Activated CD4-positive, alpha-beta T cell treated with anti-CD3 and anti-CD28 coated beads, Interleukin-2, amount 50 U/mL, for 4 hours (primary cell): ENCODE results near the gene GTSE1.
"Not testable (repeated sequence)": the region's sequence is repeated elsewhere in the genome, so short reads cannot be mapped to it uniquely, and the experiment has no call there.

Source experiments
- DNase-seq, 2 experiments: peaks; one replicate each; pipeline ENCODE4 v3.0.0-alpha.2; 2020

GTSE1 gene

GRCh38 chr22:46294784-46295183 is 1.9 kb upstream of the GTSE1 start:
- no peak for DNase-seq

DNA sequence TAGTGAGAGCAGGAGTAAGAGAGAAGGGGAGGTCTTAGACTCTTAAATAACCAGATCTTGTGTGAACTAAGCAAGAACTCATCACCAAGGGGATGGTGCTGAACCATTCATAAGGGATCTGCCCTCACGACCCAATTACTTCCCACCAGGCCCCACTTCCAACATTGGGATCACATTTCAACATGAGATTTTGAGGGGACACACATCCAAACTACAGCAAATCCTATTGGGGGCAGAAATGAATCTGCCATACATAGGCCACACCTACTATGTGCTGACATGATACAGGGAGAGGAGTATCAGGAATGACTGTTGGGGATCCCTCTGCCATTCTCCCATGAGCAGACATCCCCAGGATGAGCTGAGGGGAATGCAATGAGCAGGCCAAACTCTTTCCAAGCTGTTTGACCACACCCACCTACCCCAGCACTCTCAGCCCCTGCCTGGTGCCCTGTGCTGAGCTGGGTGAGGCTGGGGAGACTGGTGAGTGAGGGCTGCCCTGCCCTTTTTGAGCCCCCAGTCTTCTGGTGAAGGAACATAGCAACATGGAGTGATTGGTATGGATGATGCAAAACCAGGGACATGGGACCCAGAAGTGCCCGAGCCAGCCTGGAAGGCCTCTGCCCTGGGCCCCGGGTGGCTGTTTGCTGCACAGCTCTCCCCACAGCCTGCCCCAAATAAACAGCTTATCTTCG is 1.2 kb upstream of the GTSE1 start:
- no peak for DNase-seq

GRCh38 chr22:46297151-46297812 is 612 bp downstream of the GTSE1 start:
- DNase-seq: no peak

DNA sequence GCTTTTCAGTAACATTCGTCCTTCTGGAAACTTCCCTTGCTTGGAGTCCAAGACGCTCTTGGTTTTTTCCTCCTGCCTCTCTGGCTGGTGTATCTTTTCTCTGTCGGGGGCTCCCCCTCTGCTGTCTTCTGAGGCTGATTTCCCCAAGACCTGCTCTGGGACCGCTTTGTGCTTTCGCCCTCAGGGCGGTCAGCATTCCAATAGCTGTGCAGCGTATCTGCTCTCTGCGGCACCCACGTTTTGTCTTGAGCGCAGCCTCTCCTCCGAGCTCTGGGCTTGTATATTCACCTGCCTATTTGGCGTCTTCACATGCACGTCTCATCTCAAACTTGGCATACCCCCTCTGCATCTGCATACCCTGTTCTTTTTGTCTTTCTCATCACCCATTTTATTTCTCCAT is 2.4 kb downstream of the GTSE1 start:
- no peak for DNase-seq

DNA sequence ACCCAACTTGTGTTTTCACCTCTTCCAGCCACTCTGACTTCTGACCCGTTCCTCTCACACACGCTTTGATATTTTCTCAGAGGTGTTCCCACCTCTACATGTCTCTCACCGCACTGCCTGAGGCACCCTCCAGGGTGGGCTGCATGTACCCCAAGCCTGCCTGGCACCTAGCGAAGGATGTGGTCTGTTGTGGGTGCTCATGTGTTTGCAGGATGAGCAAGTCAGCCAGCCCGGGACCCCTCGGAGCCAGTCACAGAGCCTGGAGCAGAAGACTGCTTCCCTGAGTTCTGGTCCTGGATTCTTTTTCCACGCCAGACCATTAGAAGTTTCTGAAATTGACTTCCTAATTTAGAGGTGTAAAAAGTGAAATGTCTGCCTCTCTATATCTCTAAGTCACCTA is 3.8 kb downstream of the GTSE1 start:
- DNase-seq: no peak

- DNase-seq: no peak
Observed at GRCh38 chr22:46303347-46303965, 6.8 kb downstream of the GTSE1 start.

- no peak for DNase-seq
Observed at GRCh38 chr22:46308283-46308988, 11.8 kb downstream of the GTSE1 start.

GRCh38 chr22:46309526-46310085 is 12.9 kb downstream of the GTSE1 start:
- no peak for DNase-seq

DNA sequence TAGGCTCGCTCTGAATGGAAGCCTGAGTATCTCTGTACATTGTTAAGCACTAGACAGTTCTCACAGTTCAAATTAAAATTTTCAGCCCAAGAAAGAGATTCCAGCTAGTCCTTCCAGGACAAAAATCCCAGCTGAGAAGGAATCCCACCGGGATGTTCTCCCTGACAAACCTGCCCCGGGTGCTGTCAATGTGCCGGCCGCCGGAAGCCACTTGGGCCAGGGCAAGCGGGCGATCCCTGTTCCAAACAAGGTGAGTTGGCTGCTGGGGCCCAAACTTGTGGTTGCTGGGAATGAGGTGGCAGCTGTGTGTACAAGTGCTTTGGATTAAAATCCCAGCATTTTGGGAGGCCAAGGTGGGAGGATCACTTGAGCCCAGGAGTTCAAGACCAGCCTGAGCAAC is 15.4 kb downstream of the GTSE1 start:
- DNase-seq: no peak

- DNase-seq: not testable (repeated sequence)
Observed at GRCh38 chr22:46312848-46313247, 16.2 kb downstream of the GTSE1 start.

DNA sequence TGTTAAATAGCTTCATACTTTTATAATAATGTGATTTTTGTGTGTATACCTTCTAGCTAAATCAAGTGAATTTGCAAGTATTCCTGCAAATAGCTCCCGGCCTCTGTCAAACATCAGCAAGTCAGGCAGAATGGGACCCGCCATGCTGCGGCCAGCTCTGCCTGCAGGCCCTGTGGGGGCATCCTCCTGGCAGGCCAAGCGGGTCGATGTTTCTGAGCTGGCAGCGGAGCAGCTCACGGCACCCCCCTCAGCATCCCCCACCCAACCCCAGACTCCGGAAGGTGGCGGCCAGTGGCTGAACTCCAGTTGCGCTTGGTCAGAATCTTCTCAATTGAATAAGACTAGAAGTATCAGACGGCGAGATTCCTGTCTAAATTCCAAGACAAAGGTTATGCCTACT is 19.3 kb downstream of the GTSE1 start:
- DNase-seq: no peak

GRCh38 chr22:46317646-46318045 is 21.0 kb downstream of the GTSE1 start:
- DNase-seq: no peak

DNA sequence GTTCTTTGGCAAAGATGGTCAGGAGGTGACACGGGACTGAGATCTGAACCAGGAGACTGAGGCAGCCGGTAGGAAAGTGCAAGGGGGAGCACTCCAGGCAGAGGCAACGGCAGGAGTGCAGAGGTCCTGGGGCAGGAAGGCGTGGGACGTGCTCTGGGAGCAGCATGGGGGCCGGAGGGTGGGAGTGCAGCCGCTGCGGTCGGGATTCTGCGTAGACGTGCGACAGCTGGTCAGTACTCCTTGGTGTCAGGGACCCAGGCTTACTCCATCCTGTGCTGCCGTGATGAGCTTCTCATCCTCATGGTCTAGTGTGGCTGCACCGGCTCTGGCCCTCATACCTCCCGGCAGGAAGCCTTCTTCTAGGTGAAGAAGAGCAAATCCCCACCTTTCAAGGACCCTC is 21.9 kb downstream of the GTSE1 start:
- DNase-seq: no peak

DNA sequence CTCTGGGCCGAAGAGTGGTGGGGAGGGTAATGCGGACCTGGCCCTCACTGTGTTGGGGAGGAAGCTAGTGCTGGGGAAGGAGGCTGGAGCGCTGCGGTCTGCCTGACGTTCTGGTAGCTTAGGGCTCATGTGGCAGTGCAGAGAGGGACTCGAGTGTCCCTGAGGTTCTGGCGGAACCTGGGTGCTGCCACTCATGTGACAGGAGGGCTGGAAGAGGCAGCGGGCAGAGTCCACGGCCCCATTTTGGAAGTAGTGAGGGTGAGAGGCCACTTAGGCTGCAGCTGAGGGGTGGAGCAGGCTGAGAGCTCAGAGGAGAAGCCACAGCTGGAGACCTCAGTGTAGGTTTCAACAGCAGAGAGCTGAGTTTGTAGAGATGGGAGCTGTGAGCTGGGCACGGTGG is 22.6 kb downstream of the GTSE1 start:
- no peak for DNase-seq

GRCh38 chr22:46320166-46320710 is 23.6 kb downstream of the GTSE1 start:
- no peak for DNase-seq

GRCh38 chr22:46320716-46321386 is 24.2 kb downstream of the GTSE1 start:
- DNase-seq: no peak

DNA sequence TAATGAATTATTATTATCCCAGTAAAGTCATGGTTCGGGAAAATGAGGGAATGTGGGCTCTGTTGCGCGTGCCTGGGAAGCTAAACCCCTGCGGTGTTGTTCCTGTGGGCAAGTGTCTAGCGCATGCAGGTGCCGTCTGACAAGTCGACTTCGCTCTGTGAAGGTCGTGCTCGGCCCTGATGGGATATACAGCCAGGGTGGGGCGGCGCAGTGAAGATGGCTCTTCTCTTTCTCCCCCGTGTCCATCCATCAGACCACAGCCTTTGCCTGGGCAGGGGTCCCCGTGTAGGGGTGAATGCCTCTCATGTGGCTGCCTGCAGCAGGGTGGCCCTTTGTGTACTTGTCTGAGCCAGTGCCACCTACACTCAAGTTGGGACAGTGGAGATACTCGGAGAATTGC is 26.0 kb downstream of the GTSE1 start:
- no peak for DNase-seq

DNA sequence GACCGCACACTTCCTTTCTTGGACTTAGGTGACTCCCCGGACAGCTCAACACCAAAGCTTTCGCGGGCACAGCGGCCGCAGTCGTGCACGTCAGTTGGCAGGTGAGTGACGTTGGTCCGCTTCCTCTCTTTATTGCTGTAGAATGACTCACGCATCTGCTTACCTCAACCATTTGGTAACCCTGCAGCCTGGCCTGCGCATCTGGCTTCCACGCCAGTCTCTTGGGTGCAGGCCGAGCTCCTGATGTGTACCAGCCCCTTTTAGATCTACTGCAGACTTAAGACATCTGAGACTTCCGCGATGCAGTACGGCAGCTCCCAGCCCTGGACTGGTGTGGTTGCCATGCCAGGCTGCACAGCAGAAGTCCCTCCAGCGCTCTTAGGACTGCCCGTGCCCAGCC is 26.5 kb downstream of the GTSE1 start:
- no peak for DNase-seq

DNA sequence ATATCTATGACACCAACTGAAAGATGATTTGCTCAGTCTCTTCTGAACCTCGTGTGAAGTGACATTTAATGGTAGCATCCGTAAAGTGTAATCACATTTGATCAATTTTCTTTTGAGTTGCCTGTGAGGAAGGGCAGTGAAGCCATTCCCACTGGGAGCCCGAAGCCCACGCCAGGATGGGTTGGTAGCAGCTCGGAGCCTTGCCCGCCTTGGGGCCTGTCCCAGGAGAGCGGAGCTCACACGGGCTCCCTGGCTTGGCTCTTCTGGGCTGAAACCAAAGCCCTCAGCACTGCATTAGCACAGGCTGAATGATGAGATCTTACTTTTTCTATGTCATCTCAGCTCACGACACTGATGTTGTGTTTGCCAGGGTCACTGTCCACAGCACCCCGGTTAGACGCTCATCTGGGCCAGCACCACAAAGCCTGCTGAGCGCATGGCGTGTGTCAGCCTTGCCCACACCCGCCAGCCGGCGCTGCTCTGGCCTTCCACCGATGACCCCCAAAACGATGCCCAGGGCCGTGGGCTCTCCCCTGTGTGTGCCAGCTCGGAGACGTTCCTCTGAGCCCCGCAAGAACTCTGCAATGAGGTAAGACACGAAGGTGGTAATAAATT is 29.5 kb downstream of the GTSE1 start:
- no peak for DNase-seq

DNA sequence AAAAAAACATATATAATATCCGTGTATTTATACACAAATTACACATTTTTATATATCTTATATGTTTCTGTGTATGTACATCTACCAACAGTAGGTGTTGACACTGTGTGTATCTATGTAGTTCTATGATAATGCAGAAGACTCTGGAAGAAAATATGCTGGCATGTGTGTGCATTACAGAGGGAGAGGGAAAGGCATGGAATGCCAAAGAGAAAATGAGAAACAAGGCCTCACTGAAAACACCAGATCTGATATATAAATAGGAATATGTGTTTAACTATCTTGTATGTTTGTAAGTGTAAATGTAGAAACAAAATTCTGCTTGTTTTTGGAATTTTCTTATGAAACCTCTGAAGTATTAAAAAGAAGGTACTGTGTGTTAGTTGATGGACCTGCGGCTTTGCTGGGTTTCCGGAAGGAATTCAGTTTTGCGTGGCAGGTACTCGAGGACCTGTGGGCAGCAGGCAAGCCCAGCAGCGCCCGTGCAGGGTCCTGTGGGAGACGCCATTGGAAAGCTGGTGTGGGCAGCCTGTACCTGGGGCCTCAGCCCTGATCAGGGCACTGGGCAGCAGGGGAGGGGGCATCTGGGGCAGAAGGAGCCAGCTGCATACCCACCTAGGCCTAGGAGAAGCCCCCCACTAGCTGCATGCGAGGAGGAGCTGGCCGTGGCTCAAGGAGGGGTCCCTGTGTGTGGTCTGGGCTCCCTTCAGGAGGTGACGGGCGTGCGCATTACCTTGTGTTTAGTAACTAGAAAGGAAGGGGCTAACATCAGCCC is 31.2 kb downstream of the GTSE1 start:
- no peak for DNase-seq

DNA sequence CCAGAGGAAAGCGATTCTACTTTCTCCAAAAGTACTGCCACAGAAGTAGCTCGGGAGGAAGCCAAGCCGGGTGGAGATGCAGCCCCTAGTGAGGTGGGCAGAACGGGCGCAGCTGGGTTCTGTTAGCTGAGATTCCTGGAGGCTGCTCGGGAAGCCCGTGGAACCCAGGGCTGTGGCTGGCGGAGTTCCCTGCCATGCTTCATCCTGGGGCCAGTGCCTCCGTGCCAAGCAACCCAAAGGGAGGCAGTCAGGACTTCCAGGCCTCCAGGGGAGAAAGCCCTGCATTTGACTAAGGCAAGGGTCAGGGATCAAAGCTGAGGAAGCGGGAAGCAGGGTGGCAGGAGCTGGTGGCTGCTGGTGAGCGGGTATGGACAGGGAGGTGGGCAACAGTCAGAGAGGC is 32.1 kb downstream of the GTSE1 start:
- DNase-seq: no peak
